OCI-LY1 (cell line): Measurements from ENCODE around the gene PTPN6.

Experiments used
- H2AFZ ChIP-seq: fragments of 200-600 bp; sonication (generic), shearing (Covaris generic); 2 replicates; pipeline ENCODE4 v1.6.0; 2014; ENCODE audit warnings: antibody characterized with exemption, mild to moderate bottlenecking, low read length
- H3F3A ChIP-seq: fragments of 200-600 bp; sonication (generic), shearing (Covaris generic); 2 replicates; pipeline ENCODE4 v1.6.0; 2014; ENCODE audit warnings: mild to moderate bottlenecking, antibody characterized with exemption, low read length, moderate library complexity; ENCODE audit not compliant: insufficient read depth
- H3K27ac ChIP-seq: fragments of 200-600 bp; sonication (generic); 2 replicates; pipeline ENCODE4 v1.5.1; 2014; ENCODE audit warnings: low read length, mixed run types, mild to moderate bottlenecking, low read depth; ENCODE audit not compliant: poor library complexity, severe bottlenecking
- H3K27me3 ChIP-seq: fragments of 200-600 bp; sonication (generic); 2 replicates; pipeline ENCODE4 v1.6.0; 2014; ENCODE audit warnings: antibody characterized with exemption, mild to moderate bottlenecking, low read length, moderate library complexity; ENCODE audit not compliant: insufficient read depth
- H3K36me3 ChIP-seq: fragments of 200-600 bp; sonication (generic); 2 replicates; pipeline ENCODE4 v1.6.1; 2014; ENCODE audit warnings: mild to moderate bottlenecking, antibody characterized with exemption, low read length, moderate library complexity, mixed read lengths; ENCODE audit not compliant: insufficient read depth
- H3K4me1 ChIP-seq: fragments of 200-600 bp; sonication (generic); 2 replicates; pipeline ENCODE4 v1.5.1; 2014; ENCODE audit warnings: mild to moderate bottlenecking, low read length, moderate library complexity; ENCODE audit not compliant: insufficient read depth, severe bottlenecking
- H3K4me2 ChIP-seq: fragments of 200-600 bp; sonication (generic), shearing (Covaris generic); 2 replicates; pipeline ENCODE4 v1.6.1; 2014; ENCODE audit warnings: low read length
- H3K4me3 ChIP-seq: fragments of 200-600 bp; sonication (generic); 2 replicates; pipeline ENCODE4 v1.5.1; 2014; ENCODE audit warnings: low read length, low read depth, mild to moderate bottlenecking, mixed read lengths; ENCODE audit not compliant: poor library complexity, severe bottlenecking
- H3K79me2 ChIP-seq: fragments of 200-600 bp; shearing (Covaris generic); 2 replicates; pipeline ENCODE4 v1.6.1; 2016; ENCODE audit warnings: mixed run types, low read length, mixed read lengths; ENCODE audit not compliant: insufficient read depth
- H3K9ac ChIP-seq: fragments of 200-600 bp; sonication (generic), shearing (Covaris generic); 2 replicates; pipeline ENCODE4 v1.6.1; 2014; ENCODE audit warnings: mild to moderate bottlenecking, low read length, mixed read lengths
- H3K9me2 ChIP-seq: fragments of 200-600 bp; sonication (generic), shearing (Covaris generic); 2 replicates; pipeline ENCODE4 v1.6.1; 2014; ENCODE audit warnings: low read depth, mild to moderate bottlenecking, low read length, mixed read lengths
- H3K9me3 ChIP-seq: fragments of 200-600 bp; shearing (Covaris generic); 2 replicates; pipeline ENCODE4 v1.6.1; 2014; ENCODE audit warnings: low read length, mixed read lengths
- H4K20me1 ChIP-seq: fragments of 200-600 bp; sonication (generic), shearing (Covaris generic); 2 replicates; pipeline ENCODE4 v1.6.0; 2016; ENCODE audit warnings: mild to moderate bottlenecking, low read length; ENCODE audit not compliant: insufficient read depth
- CTCF ChIP-seq: fragments of 200-600 bp; sonication (generic), shearing (Covaris generic); IDR thresholded peaks from 2 replicates; pipeline ENCODE4 v1.5.1; 2017; ENCODE audit warnings: mild to moderate bottlenecking, antibody characterized with exemption, low read length, moderate library complexity, mixed read lengths
- EZH2 ChIP-seq: fragments of 200-600 bp; sonication (generic), shearing (Covaris generic); IDR thresholded peaks from 2 replicates; pipeline ENCODE4 v1.8.0; 2017; ENCODE audit warnings: borderline replicate concordance, mixed run types, mild to moderate bottlenecking, antibody characterized with exemption, low read length, moderate library complexity, mixed read lengths

The PTPN6 gene

GRCh38 chr12:6952121-6952862, 1.1 kb downstream of the PTPN6 start:
- Histone ChIP-seq H3K9me2 (no peaks in the 10 kb centered on the region), H3K9ac (peak overlapping the region; percentile 14; the same call in 1 of the 2 replicates), H3F3A (no peaks in the 10 kb centered on the region), H3K4me2 (peak overlapping the region; percentile 62), H3K4me3 (peak overlapping the region; percentile 50), H3K36me3 (no peaks in the 10 kb centered on the region), H3K79me2 (no peaks in the 10 kb centered on the region), H3K4me1 (peaks cover 39% of the 10 kb centered on the region), H2AFZ (no peak overlapping the region), H4K20me1 (no peaks in the 10 kb centered on the region), H3K27ac (no peak overlapping the region), H3K9me3 (no peaks in the 10 kb centered on the region), H3K27me3 (peaks cover 6% of the 10 kb centered on the region; the same call in 1 of the 2 replicates)
- TF ChIP-seq EZH2 (no peak), CTCF (no peak)

- Histone ChIP-seq H3K4me1 (peaks cover 39% of the 10 kb centered on the region), H2AFZ (no peak overlapping the region), H4K20me1 (no peaks in the 10 kb centered on the region), H3K79me2 (no peaks in the 10 kb centered on the region), H3K9me2 (no peaks in the 10 kb centered on the region), H3K9me3 (no peaks in the 10 kb centered on the region), H3F3A (no peaks in the 10 kb centered on the region), H3K27me3 (peaks cover 6% of the 10 kb centered on the region; the same call in 1 of the 2 replicates), H3K4me3 (peak overlapping the region; percentile 50), H3K27ac (no peak overlapping the region), H3K4me2 (peak overlapping the region; percentile 62), H3K36me3 (no peaks in the 10 kb centered on the region), H3K9ac (peak overlapping the region; percentile 24; the same call in 1 of the 2 replicates)
- TF ChIP-seq CTCF (no peak), EZH2 (no peak)
Observed at GRCh38 chr12:6952863-6953441, 1.8 kb downstream of the PTPN6 start.

- Histone ChIP-seq H4K20me1 (no peaks in the 10 kb centered on the region), H3F3A (no peaks in the 10 kb centered on the region), H3K4me2 (peak overlapping the region; percentile 62)
Observed at GRCh38 chr12:6953442-6954315, 2.5 kb downstream of the PTPN6 start.

More at GRCh38 chr12:6953442-6954315, 2.5 kb downstream of the PTPN6 start:
- Histone ChIP-seq H3K9me2 (no peaks in the 10 kb centered on the region), H3K79me2 (no peaks in the 10 kb centered on the region), H3K36me3 (no peaks in the 10 kb centered on the region), H3K4me3 (peak overlapping the region; percentile 50), H3K4me1 (peaks cover 44% of the 10 kb centered on the region), H3K9ac (peak overlapping the region; percentile 24; the same call in 1 of the 2 replicates), H3K9me3 (no peaks in the 10 kb centered on the region), H3K27me3 (peaks cover 6% of the 10 kb centered on the region; the same call in 1 of the 2 replicates), H2AFZ (no peak overlapping the region), H3K27ac (peak overlapping the region; percentile 24)
- TF ChIP-seq CTCF = no peak
- no peak for TF ChIP-seq EZH2
